ENCODE results near the gene LCTL.

The LCTL gene

GRCh38 chr15:66598095-66598815 is 32.5 kb upstream of the LCTL start:
- in situ Hi-C loops (cut with HindIII; ENCODE audit: low sequenced_read_pairs) = no loop called here
- DNase-seq (ENCODE audit: low read depth, low spot score) = no peak
- no peak for TF ChIP-seq CTCF (IDR thresholded peaks at IDR 0.05; ENCODE audit: low read depth, low read length)
- no peak overlapping the region for H3K4me3 ChIP-seq (ENCODE audit: low read depth, low read length)

GRCh38 chr15:66595931-66596545 is 30.2 kb upstream of the LCTL start:
- DNase-seq (ENCODE audit: low read depth, low spot score) = peak; percentile 24
- H3K4me3 ChIP-seq (ENCODE audit: low read depth, low read length) = no peak overlapping the region
- no peak for TF ChIP-seq CTCF (IDR thresholded peaks at IDR 0.05; ENCODE audit: low read depth, low read length)
- in situ Hi-C loops (cut with HindIII; ENCODE audit: low sequenced_read_pairs) = no loop called here

GRCh38 chr15:66595332-66595731 is 29.5 kb upstream of the LCTL start:
- in situ Hi-C loops (cut with HindIII; ENCODE audit: low sequenced_read_pairs) = no loop called here
- TF ChIP-seq CTCF (IDR thresholded peaks at IDR 0.05; ENCODE audit: low read depth, low read length) = no peak
- no peak overlapping the region for H3K4me3 ChIP-seq (ENCODE audit: low read depth, low read length)
- DNase-seq (ENCODE audit: low read depth, low spot score) = no peak

GRCh38 chr15:66594836-66595235 is 29.0 kb upstream of the LCTL start:
- in situ Hi-C loops (cut with HindIII; ENCODE audit: low sequenced_read_pairs) = no loop called here
- no peak for TF ChIP-seq CTCF (IDR thresholded peaks at IDR 0.05; ENCODE audit: low read depth, low read length)
- no peak overlapping the region for H3K4me3 ChIP-seq (ENCODE audit: low read depth, low read length)
- no peak for DNase-seq (ENCODE audit: low read depth, low spot score)

- in situ Hi-C loops (cut with HindIII; ENCODE audit: low sequenced_read_pairs) = no loop called here
- peak; percentile 10 for TF ChIP-seq CTCF (IDR thresholded peaks at IDR 0.05; ENCODE audit: low read depth, low read length)
- DNase-seq (ENCODE audit: low read depth, low spot score) = no peak
- H3K4me3 ChIP-seq (ENCODE audit: low read depth, low read length) = no peak overlapping the region
Observed at GRCh38 chr15:66594344-66594743, 28.5 kb upstream of the LCTL start.

- H3K4me3 ChIP-seq (ENCODE audit: low read depth, low read length) = no peak overlapping the region
- in situ Hi-C loops (cut with HindIII; ENCODE audit: low sequenced_read_pairs) = no loop called here
- no peak for DNase-seq (ENCODE audit: low read depth, low spot score)
- no peak for TF ChIP-seq CTCF (IDR thresholded peaks at IDR 0.05; ENCODE audit: low read depth, low read length)
Observed at GRCh38 chr15:66593219-66593780, 27.5 kb upstream of the LCTL start.
